Activated CD8-positive, alpha-beta memory T cell treated with anti-CD3 and anti-CD28 coated beads, Interleukin-2, amount 50 U/mL, for 4 hours (primary cell): ENCODE measurements around the gene PLP1.

Source experiments
- DNase-seq: peaks from one replicate; pipeline ENCODE4 v3.0.0-alpha.2; 2020

The PLP1 gene

DNA sequence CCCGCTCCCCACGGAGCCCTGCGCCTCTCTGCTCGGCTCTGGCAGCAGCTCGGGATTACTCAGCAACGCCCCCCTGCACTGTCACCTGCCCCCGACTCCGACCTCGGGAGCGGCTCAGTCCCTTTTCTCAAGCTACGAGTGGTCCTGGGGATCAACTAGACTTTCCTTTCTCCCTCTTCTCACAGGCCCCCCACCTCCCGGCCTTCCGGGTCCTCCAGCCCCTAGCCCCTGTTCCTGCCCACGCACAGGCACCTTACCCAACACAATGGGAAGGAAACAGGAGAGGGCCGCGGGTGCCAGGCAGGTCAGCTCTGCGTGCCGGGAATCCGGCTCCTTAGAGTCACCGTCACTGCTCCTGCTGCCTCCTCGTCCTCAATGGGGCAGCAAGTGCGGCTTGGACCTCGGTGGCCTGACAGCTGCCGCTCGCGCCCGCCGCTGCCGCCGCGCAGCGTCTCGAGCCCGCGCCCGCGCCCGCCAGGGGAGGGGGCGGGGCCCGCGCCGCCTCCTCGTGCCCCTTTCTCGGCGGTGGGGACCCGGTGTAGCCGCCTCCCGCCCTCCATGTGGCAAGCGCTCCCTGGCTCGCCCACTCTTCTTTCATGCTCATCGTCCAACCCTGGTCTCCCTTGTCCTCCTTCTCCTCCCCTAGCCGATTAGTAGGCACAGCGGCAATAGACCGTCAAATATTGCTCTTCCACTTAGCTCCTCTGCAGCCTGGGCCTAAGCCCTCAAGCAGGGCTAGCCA is 55.3 kb downstream of the PLP1 start, which contains the start of gene RAB9B:
Gene RAB9B, minus strand, starts transcription at position 455 of the 742 bp plus-strand sequence. CDS start 6,473 bp downstream, outside the sequence.
- peak; percentile 68 for DNase-seq

DNA sequence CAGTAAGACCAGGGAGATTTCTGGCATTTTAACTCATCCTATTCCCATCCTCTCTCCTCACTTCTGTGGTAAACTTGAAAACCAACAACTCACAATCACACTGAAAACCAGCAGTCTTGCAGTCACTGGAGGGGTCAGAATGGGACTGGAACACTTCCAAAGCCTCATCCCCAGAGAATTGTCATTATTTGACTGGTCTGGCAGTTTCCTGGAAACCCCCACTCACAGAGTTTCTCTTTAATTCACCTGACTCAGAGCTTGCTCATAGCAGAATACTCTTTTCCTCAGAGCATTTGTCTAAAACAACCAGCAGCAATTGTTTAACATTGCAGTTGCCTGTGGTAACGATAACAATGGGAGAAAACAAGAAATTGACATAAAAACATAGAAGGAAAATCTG is 62.8 kb downstream of the PLP1 start:
- no peak for DNase-seq
